GM12892 (cell line): Measurements from ENCODE around the gene TYROBP.

Source experiments
- POLR2A ChIP-seq: IDR thresholded peaks from 2 replicates; pipeline ENCODE4 v1.6.1; 2011; ENCODE audit warnings: low read depth, low read length, control low read depth
- TAF1 ChIP-seq: IDR thresholded peaks from 2 replicates; pipeline ENCODE4 v1.6.1; 2011; ENCODE audit warnings: low read depth, mild to moderate bottlenecking, control low read depth, low read length, borderline replicate concordance

- TF ChIP-seq TAF1 (no peak), POLR2A (no peak)
Observed at GRCh38 chr19:35862528-35862927, 45.6 kb downstream of the TYROBP start.
